SK-N-MC (cell line): Measurements from ENCODE around the gene CDKN2AIPNL.

Experiments used
- FOXP2 ChIP-seq: optimal IDR thresholded peaks from 2 replicates; pipeline ENCODE3; 2011; ENCODE audit warnings: mild to moderate bottlenecking, moderate library complexity; ENCODE audit not compliant: insufficient read depth; ENCODE audit errors: extremely low read length, control extremely low read depth
- POLR2AphosphoS5 ChIP-seq: IDR thresholded peaks from 2 replicates; pipeline ENCODE4 v1.6.1; 2012; ENCODE audit warnings: mild to moderate bottlenecking, low read depth, low read length, borderline replicate concordance

- TF ChIP-seq POLR2AphosphoS5 (no peak), FOXP2 (no peak)
Measured at GRCh38 chr5:134355681-134356080, 56.0 kb downstream of the CDKN2AIPNL start.
